GM23248 (cell line): Measurements from ENCODE around the gene DNAJC16.
"Not testable (repeated sequence)": the region's sequence is repeated elsewhere in the genome, so short reads cannot be mapped to it uniquely, and the experiment has no call there.

Experiments
- EZH2 ChIP-seq: fragments of 200-600 bp; sonication (generic); IDR thresholded peaks from 2 replicates; pipeline ENCODE4 v1.6.1; 2018; ENCODE audit warnings: antibody characterized with exemption, mild to moderate bottlenecking; ENCODE audit not compliant: insufficient read depth, poor library complexity, severe bottlenecking
- EZH2phosphoT487 ChIP-seq: fragments of 200-600 bp; sonication (generic); IDR thresholded peaks from 2 replicates; pipeline ENCODE4 v1.6.1; 2018; ENCODE audit warnings: antibody characterized with exemption, moderate library complexity, mild to moderate bottlenecking, low read depth; ENCODE audit not compliant: insufficient read depth

- TF ChIP-seq EZH2, EZH2phosphoT487: not testable (repeated sequence)
Measured at GRCh38 chr1:15514557-15514956, 12.1 kb upstream of the DNAJC16 start.
